ENCODE measurements around the gene GRIK1.

The GRIK1 gene

GRCh38 chr21:29647353-29647781 lies 292.4 kb downstream of the GRIK1 start:
- no peaks in the 10 kb centered on the region for H3K4me1 ChIP-seq (ENCODE audit: control insufficient read depth in 1 of 2, insufficient read depth in 2 of 2, low read length in 2 of 2)
- H3K4me3 ChIP-seq (ENCODE audit: low read depth, low read length), result no peak overlapping the region
- no peaks in the 10 kb centered on the region for H3K79me1 ChIP-seq (ENCODE audit: low read length)
- no peak overlapping the region for H3K9ac ChIP-seq (ENCODE audit: low read length)
- H3K14ac ChIP-seq (ENCODE audit: low read length), result no peak overlapping the region
- H3K9me3 ChIP-seq (ENCODE audit: insufficient read depth, low read depth, low read length), result peaks cover under 1% of the 10 kb centered on the region
- no peak overlapping the region for H3K4ac ChIP-seq (ENCODE audit: low read depth, low read length)
- H3K18ac ChIP-seq (ENCODE audit: low read length), result no peak overlapping the region
- no CpG with 5 or more reads among the region's 5 CpGs for WGBS (ENCODE audit: extremely low coverage, insufficient coverage, insufficient read length)
- H3K4me2 ChIP-seq (ENCODE audit: low read length), result no peak overlapping the region
- no peak overlapping the region for H4K91ac ChIP-seq (ENCODE audit: low read depth, low read length)
- H3K36me3 ChIP-seq (ENCODE audit: control insufficient read depth in 1 of 2, insufficient read depth in 2 of 2, low read length in 2 of 2), result no peaks in the 10 kb centered on the region
- no peak overlapping the region for H2AK5ac ChIP-seq (ENCODE audit: low read length)
- H3K27ac ChIP-seq (ENCODE audit: low read depth, low read length), result no peak overlapping the region
- no peak overlapping the region for H4K8ac ChIP-seq (ENCODE audit: low read depth, low read length)
- H4K12ac ChIP-seq (ENCODE audit: low read depth, low read length), result no peak overlapping the region
- H2BK5ac ChIP-seq (ENCODE audit: low read depth, low read length, poor library complexity), result no peak overlapping the region
- DNase-seq, result no peak
- H3K23ac ChIP-seq (ENCODE audit: low read length), result no peak overlapping the region
- no peak overlapping the region for H2BK120ac ChIP-seq (ENCODE audit: insufficient read depth, low read length, poor library complexity)
- no peak overlapping the region for H2BK12ac ChIP-seq (ENCODE audit: low read length)
- H2AFZ ChIP-seq (ENCODE audit: insufficient read depth, low read length, poor library complexity), result no peak overlapping the region
- no peaks in the 10 kb centered on the region for H3K79me2 ChIP-seq (ENCODE audit: control insufficient read depth, insufficient read depth, low read length, poor library complexity)
- H3K27me3 ChIP-seq (ENCODE audit: insufficient read depth, low read length), result no peaks in the 10 kb centered on the region

GRCh38 chr21:29645666-29646553 lies 293.9 kb downstream of the GRIK1 start:
- no CpG with 5 or more reads among the region's 3 CpGs for WGBS (ENCODE audit: extremely low coverage, insufficient coverage, insufficient read length)
- no peak overlapping the region for H2BK5ac ChIP-seq (ENCODE audit: low read depth, low read length, poor library complexity)

DNA sequence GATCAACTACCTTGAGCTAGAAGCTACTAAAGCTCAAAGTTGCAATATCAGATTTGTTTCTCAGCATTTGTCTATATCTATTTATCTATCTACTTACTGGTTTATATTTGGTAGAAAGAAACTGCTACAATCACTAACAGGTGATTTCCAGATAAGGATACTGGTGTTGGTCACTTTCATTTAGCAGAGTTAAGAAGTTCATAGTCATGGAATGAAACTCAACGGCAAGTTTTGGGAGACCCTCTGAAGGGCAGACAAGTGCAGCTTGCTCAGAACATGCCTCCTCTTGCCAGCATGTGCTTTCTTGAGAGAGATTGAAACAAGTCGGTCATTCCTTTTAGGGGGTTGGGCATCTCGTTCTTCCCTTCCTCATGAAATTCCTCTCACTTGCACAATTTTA lies 296.5 kb downstream of the GRIK1 start:
- WGBS (ENCODE audit: extremely low coverage, insufficient coverage, insufficient read length), result no CpG with 5 or more reads among the region's 3 CpGs
- H2BK120ac ChIP-seq (ENCODE audit: insufficient read depth, low read length, poor library complexity), result no peak overlapping the region
- H4K91ac ChIP-seq (ENCODE audit: low read depth, low read length), result no peak overlapping the region
- no peak overlapping the region for H3K4ac ChIP-seq (ENCODE audit: low read depth, low read length)
- H3K9me3 ChIP-seq (ENCODE audit: insufficient read depth, low read depth, low read length), result peaks cover 2% of the 10 kb centered on the region
- no peaks in the 10 kb centered on the region for H3K27me3 ChIP-seq (ENCODE audit: insufficient read depth, low read length)
- no peak for DNase-seq
- H2AFZ ChIP-seq (ENCODE audit: insufficient read depth, low read length, poor library complexity), result no peak overlapping the region
- no peak overlapping the region for H3K4me3 ChIP-seq (ENCODE audit: low read depth, low read length)
- no peak overlapping the region for H3K23ac ChIP-seq (ENCODE audit: low read length)
- H4K8ac ChIP-seq (ENCODE audit: low read depth, low read length), result no peak overlapping the region
- no peaks in the 10 kb centered on the region for H3K4me1 ChIP-seq (ENCODE audit: control insufficient read depth in 1 of 2, insufficient read depth in 2 of 2, low read length in 2 of 2)
- H3K4me2 ChIP-seq (ENCODE audit: low read length), result no peak overlapping the region
- no peaks in the 10 kb centered on the region for H3K79me2 ChIP-seq (ENCODE audit: control insufficient read depth, insufficient read depth, low read length, poor library complexity)
- H3K27ac ChIP-seq (ENCODE audit: low read depth, low read length), result no peak overlapping the region
- no peak overlapping the region for H3K9ac ChIP-seq (ENCODE audit: low read length)
- H3K79me1 ChIP-seq (ENCODE audit: low read length), result no peaks in the 10 kb centered on the region
- H2BK12ac ChIP-seq (ENCODE audit: low read length), result no peak overlapping the region
- H2BK5ac ChIP-seq (ENCODE audit: low read depth, low read length, poor library complexity), result no peak overlapping the region
- H3K18ac ChIP-seq (ENCODE audit: low read length), result no peak overlapping the region
- no peak overlapping the region for H4K12ac ChIP-seq (ENCODE audit: low read depth, low read length)
- no peaks in the 10 kb centered on the region for H3K36me3 ChIP-seq (ENCODE audit: control insufficient read depth in 1 of 2, insufficient read depth in 2 of 2, low read length in 2 of 2)
- no peak overlapping the region for H2AK5ac ChIP-seq (ENCODE audit: low read length)
- H3K14ac ChIP-seq (ENCODE audit: low read length), result no peak overlapping the region

More at GRCh38 chr21:29645666-29646553, 293.9 kb downstream of the GRIK1 start:
- no peak overlapping the region for H2AK5ac ChIP-seq (ENCODE audit: low read length)
- H4K12ac ChIP-seq (ENCODE audit: low read depth, low read length), result no peak overlapping the region
- H3K79me1 ChIP-seq (ENCODE audit: low read length), result no peaks in the 10 kb centered on the region
- no peaks in the 10 kb centered on the region for H3K36me3 ChIP-seq (ENCODE audit: control insufficient read depth in 1 of 2, insufficient read depth in 2 of 2, low read length in 2 of 2)
- H3K4me2 ChIP-seq (ENCODE audit: low read length), result no peak overlapping the region
- H3K9ac ChIP-seq (ENCODE audit: low read length), result no peak overlapping the region
- no peak overlapping the region for H3K23ac ChIP-seq (ENCODE audit: low read length)
- H3K14ac ChIP-seq (ENCODE audit: low read length), result no peak overlapping the region
- no peak overlapping the region for H4K8ac ChIP-seq (ENCODE audit: low read depth, low read length)
- no peak overlapping the region for H2AFZ ChIP-seq (ENCODE audit: insufficient read depth, low read length, poor library complexity)
- no peaks in the 10 kb centered on the region for H3K27me3 ChIP-seq (ENCODE audit: insufficient read depth, low read length)
- no peaks in the 10 kb centered on the region for H3K79me2 ChIP-seq (ENCODE audit: control insufficient read depth, insufficient read depth, low read length, poor library complexity)
- peaks cover 2% of the 10 kb centered on the region for H3K9me3 ChIP-seq (ENCODE audit: insufficient read depth, low read depth, low read length)
- H3K27ac ChIP-seq (ENCODE audit: low read depth, low read length), result no peak overlapping the region
- H3K4ac ChIP-seq (ENCODE audit: low read depth, low read length), result no peak overlapping the region
- H2BK12ac ChIP-seq (ENCODE audit: low read length), result no peak overlapping the region
- H3K18ac ChIP-seq (ENCODE audit: low read length), result no peak overlapping the region
- no peaks in the 10 kb centered on the region for H3K4me1 ChIP-seq (ENCODE audit: control insufficient read depth in 1 of 2, insufficient read depth in 2 of 2, low read length in 2 of 2)
- H3K4me3 ChIP-seq (ENCODE audit: low read depth, low read length), result no peak overlapping the region
- no peak overlapping the region for H4K91ac ChIP-seq (ENCODE audit: low read depth, low read length)
- no peak overlapping the region for H2BK120ac ChIP-seq (ENCODE audit: insufficient read depth, low read length, poor library complexity)
- DNase-seq, result no peak

- Histone ChIP-seq H2BK5ac (ENCODE audit: low read depth, low read length, poor library complexity) (no peak overlapping the region), H3K4me3 (ENCODE audit: low read depth, low read length) (no peak overlapping the region), H3K27ac (ENCODE audit: low read depth, low read length) (no peak overlapping the region), H3K9ac (ENCODE audit: low read length) (no peak overlapping the region), H3K14ac (ENCODE audit: low read length) (no peak overlapping the region), H3K4me1 (ENCODE audit: control insufficient read depth in 1 of 2, insufficient read depth in 2 of 2, low read length in 2 of 2) (no peaks in the 10 kb centered on the region), H4K8ac (ENCODE audit: low read depth, low read length) (no peak overlapping the region), H4K91ac (ENCODE audit: low read depth, low read length) (no peak overlapping the region), H3K4me2 (ENCODE audit: low read length) (no peak overlapping the region), H2AK5ac (ENCODE audit: low read length) (no peak overlapping the region), H4K12ac (ENCODE audit: low read depth, low read length) (no peak overlapping the region), H3K4ac (ENCODE audit: low read depth, low read length) (no peak overlapping the region), H3K18ac (ENCODE audit: low read length) (no peak overlapping the region), H3K79me1 (ENCODE audit: low read length) (no peaks in the 10 kb centered on the region), H3K27me3 (ENCODE audit: insufficient read depth, low read length) (no peaks in the 10 kb centered on the region), H3K79me2 (ENCODE audit: control insufficient read depth, insufficient read depth, low read length, poor library complexity) (no peaks in the 10 kb centered on the region), H3K36me3 (ENCODE audit: control insufficient read depth in 1 of 2, insufficient read depth in 2 of 2, low read length in 2 of 2) (no peaks in the 10 kb centered on the region), H2AFZ (ENCODE audit: insufficient read depth, low read length, poor library complexity) (no peak overlapping the region), H2BK12ac (ENCODE audit: low read length) (no peak overlapping the region), H3K23ac (ENCODE audit: low read length) (no peak overlapping the region), H3K9me3 (ENCODE audit: insufficient read depth, low read depth, low read length) (peaks cover 2% of the 10 kb centered on the region), H2BK120ac (ENCODE audit: insufficient read depth, low read length, poor library complexity) (no peak overlapping the region)
- WGBS (ENCODE audit: extremely low coverage, insufficient coverage, insufficient read length), result no CpG with 5 or more reads among the region's 10 CpGs
- DNase-seq, result no peak
These were observed 297.1 kb downstream of the GRIK1 start for GRCh38 chr21:29642551-29643245.

Measured in trophoblast cell (in vitro differentiated cells and primary cell).